NB4 (cell line): ENCODE measurements around the gene IL22RA2.

Experiments
- CTCF ChIP-seq: IDR thresholded peaks from one replicate; pipeline ENCODE4 v1.5.1; 2012; ENCODE audit warnings: low read depth, low read length
- POLR2A ChIP-seq: IDR thresholded peaks from 2 replicates; pipeline ENCODE4 v1.6.1; 2011; ENCODE audit warnings: mild to moderate bottlenecking; ENCODE audit not compliant: insufficient read length; ENCODE audit errors: extremely low read depth

GRCh38 chr6:137213331-137213740 lies 39.9 kb upstream of the IL22RA2 start:
- TF ChIP-seq CTCF (no peak), POLR2A (no peak)
